NCI-H2227 (cell line): ENCODE data around the gene WFDC1.

Experiments
- DNase-seq: peaks from one replicate; lab custom pipeline; 2025; ENCODE audit not compliant: unreplicated experiment; lab: John Stamatoyannopoulos, UW

The WFDC1 gene

GRCh38 chr16:84349862-84350684 is 55.4 kb downstream of the WFDC1 start:
- no peak for DNase-seq

GRCh38 chr16:84350685-84351400 is 56.2 kb downstream of the WFDC1 start:
- DNase-seq: no peak

GRCh38 chr16:84351630-84352029 is 57.0 kb downstream of the WFDC1 start:
- no peak for DNase-seq

- DNase-seq: no peak
These were observed 59.6 kb downstream of the WFDC1 start for GRCh38 chr16:84354306-84354705.

- DNase-seq: no peak
These were observed 60.5 kb downstream of the WFDC1 start for GRCh38 chr16:84355149-84355548.

- no peak for DNase-seq
These were observed 61.5 kb downstream of the WFDC1 start for GRCh38 chr16:84356176-84356575.

GRCh38 chr16:84356591-84357116 is 62.0 kb downstream of the WFDC1 start:
- DNase-seq: no peak

GRCh38 chr16:84357191-84357651 is 62.5 kb downstream of the WFDC1 start:
- no peak for DNase-seq

- no peak for DNase-seq
These were observed 64.1 kb downstream of the WFDC1 start for GRCh38 chr16:84358601-84359295.

- no peak for DNase-seq
These were observed 64.6 kb downstream of the WFDC1 start for GRCh38 chr16:84359326-84359725.

GRCh38 chr16:84360170-84360569 is 65.5 kb downstream of the WFDC1 start:
- DNase-seq: no peak

- DNase-seq: no peak
These were observed 66.1 kb downstream of the WFDC1 start for GRCh38 chr16:84360748-84361147.

- no peak for DNase-seq
These were observed 66.9 kb downstream of the WFDC1 start for GRCh38 chr16:84361546-84361945.

- DNase-seq: no peak
These were observed 67.8 kb downstream of the WFDC1 start for GRCh38 chr16:84362471-84362941.

GRCh38 chr16:84366208-84366607 is 71.5 kb downstream of the WFDC1 start:
- DNase-seq: no peak

GRCh38 chr16:84367297-84367680 is 72.6 kb downstream of the WFDC1 start:
- no peak for DNase-seq

- DNase-seq: no peak
These were observed 73.2 kb downstream of the WFDC1 start for GRCh38 chr16:84367750-84368307.

GRCh38 chr16:84368308-84368996 is 73.8 kb downstream of the WFDC1 start, which contains the start of gene ATP2C2:
ATP2C2 (plus strand) TSS chr16:84368538; CDS start chr16:84368616, 78 bp downstream.
- peak; percentile 11 for DNase-seq

GRCh38 chr16:84369105-84369504 is 74.4 kb downstream of the WFDC1 start:
- no peak for DNase-seq

GRCh38 chr16:84369938-84370627 is 75.4 kb downstream of the WFDC1 start:
- DNase-seq: no peak
